Inflammatory macrophage treated with lipopolysaccharide for 4 hours (primary cell): ENCODE measurements around the gene SIRT3.
"Not testable (repeated sequence)": the region's sequence is repeated elsewhere in the genome, so short reads cannot be mapped to it uniquely, and the experiment has no call there.

ENCODE experiments used
- DNase-seq: peaks from one replicate; pipeline ENCODE4 v3.0.0-alpha.2; 2020

SIRT3 gene

DNA sequence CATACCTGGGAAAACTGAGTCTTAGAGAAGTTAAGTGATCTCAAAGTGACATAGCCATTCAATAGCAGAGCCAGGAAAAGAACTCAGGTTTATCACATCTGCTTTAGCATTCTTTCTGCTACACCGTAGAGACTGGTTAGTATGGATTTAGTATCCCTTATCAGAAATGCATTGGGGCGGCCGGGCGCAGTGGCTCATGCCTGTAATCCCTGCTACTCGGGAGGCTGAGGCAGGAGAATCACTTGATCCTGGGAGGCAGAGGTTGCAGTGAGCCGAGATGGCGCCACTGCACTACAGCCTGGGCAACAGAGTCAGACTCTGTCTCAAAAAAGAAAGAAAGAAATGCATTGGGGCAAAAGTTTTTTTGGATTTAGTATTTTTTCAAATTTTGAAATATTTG is 2.2 kb upstream of the SIRT3 start:
- not testable (repeated sequence) for DNase-seq

DNA sequence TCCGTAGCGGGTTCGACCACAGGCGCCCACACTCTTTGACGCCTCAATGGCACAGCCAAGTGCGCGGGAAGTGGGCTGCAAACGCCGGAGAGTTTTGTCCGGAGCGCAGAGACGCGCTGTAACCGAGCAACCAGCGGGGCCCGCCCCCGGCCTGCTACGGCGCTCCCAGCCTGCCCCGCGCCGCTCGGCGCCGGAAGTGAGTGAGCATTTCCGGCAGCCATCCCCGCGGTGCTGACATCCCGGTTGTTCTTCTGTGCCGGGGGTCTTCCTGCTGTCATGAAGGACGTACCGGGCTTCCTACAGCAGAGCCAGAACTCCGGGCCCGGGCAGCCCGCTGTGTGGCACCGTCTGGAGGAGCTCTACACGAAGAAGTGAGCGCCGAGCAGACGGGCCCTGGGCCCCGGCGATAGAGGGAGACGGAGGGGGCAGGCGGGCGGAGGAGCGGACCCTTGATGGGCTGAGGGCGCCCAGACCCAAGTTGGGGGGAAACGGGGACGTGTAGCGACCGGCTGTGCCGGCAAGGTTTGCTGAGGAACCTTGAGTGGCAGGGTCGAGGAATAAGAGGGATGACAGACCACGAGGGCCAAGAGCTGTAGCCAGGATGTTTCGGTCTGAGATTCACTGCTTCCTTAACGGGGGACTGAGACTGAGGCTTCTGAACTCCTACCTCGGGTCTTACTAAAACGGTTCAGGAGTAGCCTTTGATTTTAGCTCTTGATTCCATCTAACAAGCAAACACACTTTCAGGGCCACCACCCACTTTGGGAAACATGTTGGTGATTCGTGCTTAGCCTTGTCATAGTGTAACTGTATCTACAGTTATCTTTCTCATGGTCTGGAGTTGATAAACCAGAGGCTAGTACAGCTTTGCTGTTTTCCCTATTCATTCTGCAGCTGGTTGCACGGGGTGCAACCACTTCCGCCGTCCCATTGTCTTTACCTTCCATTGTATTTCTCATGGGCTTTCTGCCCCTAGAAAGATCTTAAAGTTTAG is 929 bp upstream of the SIRT3 start, which contains the start of gene PSMD13:
Gene PSMD13 (plus strand): TSS at position 203 of the 994 bp plus-strand sequence. CDS start 74 bp downstream, at position 277.
- peak; percentile 94 for DNase-seq

DNA sequence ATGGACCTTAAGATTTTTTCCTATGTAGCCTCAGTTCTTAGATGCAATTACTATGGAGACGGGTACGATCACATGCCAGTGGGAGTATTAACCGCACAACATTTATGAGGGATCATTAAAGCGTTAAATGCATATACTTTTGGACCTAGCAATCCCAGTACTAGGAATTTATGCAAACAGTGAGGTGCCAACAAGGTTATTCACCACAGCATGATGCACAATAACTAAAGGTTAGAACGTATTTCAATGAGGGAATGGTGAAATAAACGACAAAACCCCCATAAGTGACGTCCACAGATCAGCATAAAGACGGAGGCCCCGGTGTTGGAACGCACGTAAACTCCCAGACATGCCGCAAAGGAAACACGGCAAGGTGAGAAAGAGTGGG is 539 bp downstream of the SIRT3 start:
- no peak for DNase-seq

DNA sequence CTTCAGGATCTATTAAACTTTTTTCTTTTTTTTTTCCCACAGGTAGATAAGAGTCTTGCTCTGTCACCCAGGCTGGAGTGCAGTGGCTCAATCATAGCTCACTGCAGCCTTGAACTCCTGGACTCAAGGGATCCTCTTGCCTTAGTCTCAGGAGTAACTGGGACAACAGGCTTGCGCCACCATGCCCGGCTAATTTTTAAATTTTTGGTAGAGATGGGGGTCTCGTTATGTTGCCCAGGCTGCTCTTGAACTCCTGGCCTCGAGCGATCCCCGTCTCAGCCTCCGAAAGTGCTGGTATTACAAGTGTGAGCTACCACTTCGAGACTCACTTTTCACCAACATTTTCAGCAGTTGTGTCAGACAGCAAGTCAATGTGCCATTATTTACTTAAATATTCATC is 962 bp downstream of the SIRT3 start:
- DNase-seq, result no peak

- DNase-seq, result no peak
Measured at GRCh38 chr11:232783-233565, 3.2 kb downstream of the SIRT3 start.

DNA sequence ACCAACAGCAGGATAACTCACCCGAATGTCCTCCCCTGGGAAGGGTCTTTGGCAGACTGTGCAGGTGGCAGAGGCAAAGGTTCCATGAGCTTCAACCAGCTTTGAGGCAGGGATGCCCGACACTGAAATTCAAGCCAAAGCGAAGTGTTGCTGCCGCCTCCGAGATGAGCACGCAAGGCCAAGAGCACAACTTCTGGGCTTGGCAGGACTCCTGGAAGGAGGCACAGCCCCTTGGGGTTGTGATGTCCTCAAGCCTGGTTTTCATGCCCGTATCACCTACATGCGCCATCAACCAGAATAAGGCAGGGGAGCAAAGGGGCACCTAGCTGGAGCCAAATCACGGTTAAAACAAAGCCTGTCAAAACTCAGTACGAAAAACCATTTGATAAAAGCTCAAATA is 5.7 kb downstream of the SIRT3 start:
- no peak for DNase-seq

- no peak for DNase-seq
Measured at GRCh38 chr11:227824-228379, 8.2 kb downstream of the SIRT3 start.

GRCh38 chr11:225734-226453 is 10.2 kb downstream of the SIRT3 start:
- no peak for DNase-seq

GRCh38 chr11:224424-224823 is 11.7 kb downstream of the SIRT3 start:
- no peak for DNase-seq

DNA sequence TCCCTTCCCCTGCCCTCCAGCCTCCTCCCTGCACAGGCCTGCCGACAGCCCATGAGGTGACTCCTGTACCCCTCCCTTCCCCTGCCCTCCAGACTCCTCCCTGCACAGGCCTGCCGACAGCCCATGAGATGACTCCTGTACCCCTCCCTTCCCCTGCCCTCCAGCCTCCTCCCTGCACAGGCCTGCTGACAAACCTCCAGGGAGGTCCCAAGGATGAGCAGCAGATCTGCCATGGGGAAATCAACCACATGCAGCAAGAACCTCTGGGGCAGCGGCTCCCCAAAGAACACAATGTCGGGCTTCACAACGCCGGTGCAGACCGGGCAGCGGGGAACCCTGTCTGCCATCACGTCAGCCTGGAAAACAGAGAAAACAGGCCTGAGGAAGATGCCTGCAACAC is 12.3 kb downstream of the SIRT3 start:
- no peak for DNase-seq

DNA sequence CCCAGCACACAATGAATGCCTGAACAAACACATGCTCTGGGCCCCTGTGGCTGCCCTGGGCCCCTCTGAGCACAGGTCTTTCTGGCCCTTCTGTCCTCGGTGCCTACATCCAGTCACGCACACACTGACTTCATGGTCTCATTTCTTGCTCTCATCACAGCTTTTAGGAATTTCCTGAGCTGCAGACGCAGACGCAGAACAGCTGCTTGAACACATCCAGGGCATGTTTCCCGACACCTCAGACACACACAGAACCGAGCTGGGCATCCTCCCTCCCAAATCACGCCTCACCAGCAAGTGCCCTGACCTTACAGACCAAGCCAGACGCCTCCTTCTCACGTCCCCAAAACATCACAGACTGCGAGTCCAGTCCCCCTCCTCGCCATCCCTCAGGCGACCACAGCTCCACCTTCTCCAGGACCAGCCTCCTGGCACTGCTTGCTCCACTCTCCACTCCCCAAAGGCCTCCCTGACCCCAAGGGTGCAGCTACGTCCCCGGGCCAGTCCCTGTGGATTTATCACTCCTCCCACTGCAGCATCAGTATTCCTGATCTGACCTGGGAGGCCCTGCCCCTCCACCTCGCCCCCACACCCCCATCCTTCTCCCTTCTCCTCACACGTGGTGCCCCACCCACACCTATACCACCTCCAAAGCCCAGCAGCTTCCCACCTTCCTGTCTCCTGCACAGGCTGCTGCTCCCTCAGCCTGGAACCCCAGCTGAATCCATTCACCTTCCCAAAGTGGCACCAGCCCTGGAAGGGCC is 12.9 kb downstream of the SIRT3 start:
- DNase-seq, result no peak

- DNase-seq, result no peak
Measured at GRCh38 chr11:221998-222789, 13.9 kb downstream of the SIRT3 start.

DNA sequence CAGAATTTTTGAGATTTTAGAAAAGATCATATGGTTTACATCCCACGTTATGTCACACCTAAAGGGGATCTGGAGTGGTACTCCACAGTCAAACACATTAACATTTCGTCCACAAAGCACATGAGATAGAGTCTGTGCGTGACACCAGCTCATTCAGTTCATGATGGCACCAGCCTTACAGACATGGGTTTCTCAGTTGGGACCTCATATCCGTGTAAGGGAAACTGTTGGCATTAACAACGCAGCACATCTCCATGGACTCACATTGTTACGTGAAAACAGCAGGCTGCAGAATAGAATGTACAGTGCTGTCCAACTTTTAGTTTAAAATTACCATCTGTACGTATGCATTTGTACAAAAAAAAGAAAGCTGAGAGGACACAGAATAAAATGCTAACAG is 14.6 kb downstream of the SIRT3 start:
- DNase-seq, result no peak

GRCh38 chr11:220641-221215 is 15.4 kb downstream of the SIRT3 start:
- not testable (repeated sequence) for DNase-seq

GRCh38 chr11:218815-219593 is 17.1 kb downstream of the SIRT3 start:
- no peak for DNase-seq

DNA sequence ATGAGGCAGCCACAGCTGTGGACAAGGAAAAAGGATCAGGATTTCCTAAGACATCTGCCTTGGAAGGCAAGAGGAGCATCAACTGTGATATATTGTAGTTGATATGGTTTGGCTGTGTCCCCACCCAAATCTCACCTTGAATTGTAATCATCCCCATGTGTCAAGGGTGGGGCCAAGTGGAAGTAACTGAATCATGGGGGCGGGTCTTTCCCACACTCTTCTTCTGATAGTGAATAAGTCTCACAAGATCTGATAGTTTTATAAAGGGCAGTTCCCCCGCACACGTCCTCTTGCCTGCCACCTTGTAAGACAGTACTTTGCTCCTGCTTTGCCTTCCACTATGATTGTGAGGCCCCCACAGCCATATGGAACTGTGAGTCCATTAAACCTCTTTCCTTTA is 18.4 kb downstream of the SIRT3 start:
- DNase-seq, result no peak

- no peak for DNase-seq
Measured at GRCh38 chr11:216081-216974, 19.8 kb downstream of the SIRT3 start.

DNA sequence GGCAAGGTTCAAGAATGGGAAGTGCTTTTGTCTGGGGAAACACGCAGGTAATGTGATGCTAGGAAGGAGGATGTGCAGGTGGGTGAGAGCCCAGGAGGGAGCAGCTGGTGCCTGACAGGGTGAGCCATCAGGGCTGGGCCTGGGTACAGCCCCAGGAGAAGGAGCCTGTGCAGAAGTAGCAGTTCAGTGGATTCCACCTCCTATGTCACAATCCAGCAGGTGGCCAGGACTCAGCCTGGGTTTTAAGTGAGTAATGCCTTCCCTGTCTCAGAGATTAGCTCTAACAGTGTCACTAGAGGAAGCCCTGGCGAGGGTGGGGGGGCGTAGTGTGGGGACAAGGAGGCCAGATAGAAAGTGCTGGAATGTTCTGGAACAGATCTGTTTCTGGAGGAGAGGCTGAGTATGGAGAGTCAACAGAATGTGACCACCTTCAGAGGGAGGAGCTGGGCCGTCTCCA is 20.5 kb downstream of the SIRT3 start:
- no peak for DNase-seq

DNA sequence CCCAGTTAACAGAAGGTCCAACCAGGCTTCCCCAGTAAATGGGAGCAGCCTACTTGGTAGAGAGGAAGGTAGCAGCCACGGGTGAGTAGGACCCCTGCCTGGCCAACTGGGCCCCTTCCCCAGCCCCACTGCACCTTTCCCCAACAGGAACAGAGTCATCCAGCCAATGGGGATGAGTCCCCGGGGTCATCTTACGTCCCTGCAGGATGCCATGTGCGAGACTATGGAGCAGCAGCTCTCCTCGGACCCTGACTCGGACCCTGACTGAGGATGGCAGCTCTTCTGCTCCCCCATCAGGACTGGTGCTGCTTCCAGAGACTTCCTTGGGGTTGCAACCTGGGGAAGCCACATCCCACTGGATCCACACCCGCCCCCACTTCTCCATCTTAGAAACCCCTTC is 22.1 kb downstream of the SIRT3 start:
- DNase-seq, result no peak
